Measurements from ENCODE around the gene DDX17. TPM values are rescaled to one million over a fixed set of nuclear protein-coding genes. Genes with fewer than 3 reads are reported as not detected.
A peak's percentile ranks its signal among the peaks of the same experiment; 100 is the strongest.

DDX17 gene
- total RNA-seq, result 333 and 445 TPM in 2 replicates

DNA sequence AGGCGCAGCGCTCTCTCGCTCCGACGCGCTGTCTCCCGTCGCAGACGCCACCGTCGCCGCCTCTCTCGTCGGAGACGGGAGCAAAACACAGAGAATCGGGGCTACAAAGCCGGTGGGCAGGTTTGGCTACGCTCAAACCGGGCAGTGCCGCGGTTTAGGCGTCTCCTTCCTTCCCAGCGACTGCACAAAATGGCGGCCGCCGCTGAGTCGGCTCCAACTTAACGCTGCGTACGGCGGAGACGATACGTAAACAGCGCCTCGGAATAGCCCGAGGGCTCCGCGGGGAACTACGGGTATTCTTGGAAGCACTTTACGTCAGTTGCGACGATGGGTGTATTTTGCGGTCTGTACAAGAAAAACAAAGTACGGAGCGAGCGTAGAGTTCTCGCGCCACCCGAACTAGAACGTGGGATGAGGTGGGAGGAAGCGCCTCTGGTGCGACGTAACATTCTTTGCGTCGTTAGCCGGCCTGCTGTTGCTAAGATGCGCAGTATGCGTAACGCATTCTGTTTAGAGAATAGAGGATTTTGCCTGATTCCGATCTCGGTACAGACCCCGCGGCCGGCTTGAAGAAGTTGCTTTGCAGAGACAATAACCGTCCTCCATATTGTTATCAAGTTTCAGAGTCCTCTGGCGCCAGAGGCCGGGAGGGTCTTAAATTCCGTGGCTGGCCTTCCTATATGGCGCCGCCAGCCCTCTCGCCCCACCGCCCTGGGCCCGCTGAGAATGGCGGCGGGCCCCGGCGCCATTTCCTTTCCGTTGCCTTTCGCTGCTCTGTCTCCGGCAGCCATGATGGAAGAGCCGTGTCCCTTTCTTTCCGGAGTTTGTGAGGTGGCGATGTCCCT is at the start of gene DDX17:
Gene DDX17, minus strand, starts transcription at position 194 of the 845 bp plus-strand sequence.
- Histone ChIP-seq H3K36me3 (ENCODE audit: control insufficient read depth, insufficient read depth, low read length) (no peaks in the 10 kb centered on the region), H3K4me3 (ENCODE audit: low read depth, low read length) (peak within 1 kb of the TSS; percentile 97), H3K27me3 (ENCODE audit: control insufficient read depth, insufficient read depth, low read length) (no peaks in the 10 kb centered on the region)
- peak; percentile 60 for DNase-seq (ENCODE audit: low read depth)
- TF ChIP-seq, protein P1, sequence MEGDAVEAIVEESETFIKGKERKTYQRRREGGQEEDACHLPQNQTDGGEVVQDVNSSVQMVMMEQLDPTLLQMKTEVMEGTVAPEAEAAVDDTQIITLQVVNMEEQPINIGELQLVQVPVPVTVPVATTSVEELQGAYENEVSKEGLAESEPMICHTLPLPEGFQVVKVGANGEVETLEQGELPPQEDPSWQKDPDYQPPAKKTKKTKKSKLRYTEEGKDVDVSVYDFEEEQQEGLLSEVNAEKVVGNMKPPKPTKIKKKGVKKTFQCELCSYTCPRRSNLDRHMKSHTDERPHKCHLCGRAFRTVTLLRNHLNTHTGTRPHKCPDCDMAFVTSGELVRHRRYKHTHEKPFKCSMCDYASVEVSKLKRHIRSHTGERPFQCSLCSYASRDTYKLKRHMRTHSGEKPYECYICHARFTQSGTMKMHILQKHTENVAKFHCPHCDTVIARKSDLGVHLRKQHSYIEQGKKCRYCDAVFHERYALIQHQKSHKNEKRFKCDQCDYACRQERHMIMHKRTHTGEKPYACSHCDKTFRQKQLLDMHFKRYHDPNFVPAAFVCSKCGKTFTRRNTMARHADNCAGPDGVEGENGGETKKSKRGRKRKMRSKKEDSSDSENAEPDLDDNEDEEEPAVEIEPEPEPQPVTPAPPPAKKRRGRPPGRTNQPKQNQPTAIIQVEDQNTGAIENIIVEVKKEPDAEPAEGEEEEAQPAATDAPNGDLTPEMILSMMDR (IDR thresholded peaks at IDR 0.05; ENCODE audit: insufficient read depth, low read length, poor library complexity, severe bottlenecking), result no peak

DNA sequence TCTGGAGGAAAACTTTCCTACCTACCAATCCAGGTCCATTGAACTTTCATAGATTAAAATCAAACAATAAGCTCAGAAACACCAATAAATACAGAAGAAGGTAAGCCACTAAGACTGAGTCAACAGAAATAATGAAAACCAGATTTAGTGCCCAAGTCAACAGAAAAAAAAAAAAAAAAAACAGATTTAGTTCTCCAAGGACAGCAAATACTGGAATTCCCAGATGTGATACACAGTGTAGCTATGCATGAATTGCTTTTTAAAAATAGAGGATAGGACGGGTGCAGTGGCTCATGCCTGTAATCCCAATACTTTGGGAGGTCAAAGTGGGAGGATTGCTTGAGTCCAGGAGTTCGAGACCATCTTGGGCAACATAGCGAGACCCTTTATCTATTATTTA is 48.2 kb upstream of the DDX17 start:
- H3K4me3 ChIP-seq (ENCODE audit: low read depth, low read length), result no peak overlapping the region
- H3K27me3 ChIP-seq (ENCODE audit: control insufficient read depth, insufficient read depth, low read length), result no peaks in the 10 kb centered on the region
- no peaks in the 10 kb centered on the region for H3K36me3 ChIP-seq (ENCODE audit: control insufficient read depth, insufficient read depth, low read length)
- TF ChIP-seq, protein P1 (IDR thresholded peaks at IDR 0.05; ENCODE audit: insufficient read depth, low read length, poor library complexity, severe bottlenecking), result no peak
- DNase-seq (ENCODE audit: low read depth), result no peak

DNA sequence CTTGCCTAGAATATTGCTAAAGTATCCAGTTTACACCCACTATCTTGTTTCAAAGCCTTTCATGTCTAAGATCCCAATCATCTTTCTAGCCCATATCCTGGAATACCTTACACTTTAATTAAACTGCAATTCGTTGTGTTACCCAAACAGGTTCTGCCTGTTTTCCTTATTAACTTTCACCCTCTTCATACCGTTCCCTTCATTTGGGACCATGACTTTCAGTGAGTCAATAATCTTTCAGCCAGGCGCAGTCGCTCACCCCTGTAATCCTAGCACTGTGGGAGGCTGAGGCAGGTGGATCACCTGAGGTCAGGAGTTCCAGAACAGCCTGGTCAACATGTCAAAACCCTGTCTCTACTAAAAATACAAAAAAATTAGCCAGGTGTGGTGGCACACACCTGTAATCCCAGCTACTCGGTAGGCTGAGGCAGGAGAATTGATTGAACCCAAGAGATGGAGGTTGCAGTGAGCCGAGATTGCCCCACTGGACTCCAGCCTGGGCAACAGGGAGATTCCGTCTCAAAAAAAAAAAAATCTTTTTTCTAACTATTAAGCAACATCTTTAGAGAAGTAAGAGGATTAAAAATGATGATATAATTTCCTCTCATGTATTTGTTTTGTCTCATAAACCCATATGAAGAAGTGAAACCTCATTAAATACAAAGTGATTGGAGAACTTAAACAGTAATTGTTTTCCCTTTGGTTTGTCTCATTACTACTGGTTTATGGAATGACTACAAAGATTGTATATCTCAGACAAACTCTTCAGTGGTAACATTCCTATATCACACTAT is 43.2 kb upstream of the DDX17 start:
- Histone ChIP-seq H3K36me3 (ENCODE audit: control insufficient read depth, insufficient read depth, low read length) (no peaks in the 10 kb centered on the region), H3K4me3 (ENCODE audit: low read depth, low read length) (no peak overlapping the region), H3K27me3 (ENCODE audit: control insufficient read depth, insufficient read depth, low read length) (no peaks in the 10 kb centered on the region)
- no peak for DNase-seq (ENCODE audit: low read depth)
- TF ChIP-seq, protein P1 (IDR thresholded peaks at IDR 0.05; ENCODE audit: insufficient read depth, low read length, poor library complexity, severe bottlenecking), result no peak

DNA sequence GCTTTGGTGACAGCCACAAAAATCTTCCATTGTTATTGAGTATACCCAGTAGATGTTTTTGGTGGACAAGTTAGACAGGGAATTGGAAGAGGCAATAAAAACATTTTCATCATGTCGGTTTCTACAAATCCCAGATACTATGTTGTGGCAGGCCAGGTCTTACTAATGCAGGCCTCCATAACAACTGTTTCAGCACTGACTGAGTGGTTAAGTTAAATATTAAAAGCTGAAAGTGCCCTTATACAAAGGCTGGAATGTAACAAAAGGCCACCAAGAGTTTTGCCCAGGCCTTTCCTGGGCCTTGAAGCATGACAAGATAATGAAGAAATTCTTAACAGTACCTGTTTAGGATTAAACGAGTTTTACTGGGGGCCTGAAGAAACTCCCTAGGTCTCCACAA is 34.6 kb upstream of the DDX17 start:
- TF ChIP-seq, protein P1 (IDR thresholded peaks at IDR 0.05; ENCODE audit: insufficient read depth, low read length, poor library complexity, severe bottlenecking), result no peak
- Histone ChIP-seq H3K36me3 (ENCODE audit: control insufficient read depth, insufficient read depth, low read length) (no peaks in the 10 kb centered on the region), H3K27me3 (ENCODE audit: control insufficient read depth, insufficient read depth, low read length) (no peaks in the 10 kb centered on the region), H3K4me3 (ENCODE audit: low read depth, low read length) (no peak overlapping the region)
- DNase-seq (ENCODE audit: low read depth), result peak; percentile 45

DNA sequence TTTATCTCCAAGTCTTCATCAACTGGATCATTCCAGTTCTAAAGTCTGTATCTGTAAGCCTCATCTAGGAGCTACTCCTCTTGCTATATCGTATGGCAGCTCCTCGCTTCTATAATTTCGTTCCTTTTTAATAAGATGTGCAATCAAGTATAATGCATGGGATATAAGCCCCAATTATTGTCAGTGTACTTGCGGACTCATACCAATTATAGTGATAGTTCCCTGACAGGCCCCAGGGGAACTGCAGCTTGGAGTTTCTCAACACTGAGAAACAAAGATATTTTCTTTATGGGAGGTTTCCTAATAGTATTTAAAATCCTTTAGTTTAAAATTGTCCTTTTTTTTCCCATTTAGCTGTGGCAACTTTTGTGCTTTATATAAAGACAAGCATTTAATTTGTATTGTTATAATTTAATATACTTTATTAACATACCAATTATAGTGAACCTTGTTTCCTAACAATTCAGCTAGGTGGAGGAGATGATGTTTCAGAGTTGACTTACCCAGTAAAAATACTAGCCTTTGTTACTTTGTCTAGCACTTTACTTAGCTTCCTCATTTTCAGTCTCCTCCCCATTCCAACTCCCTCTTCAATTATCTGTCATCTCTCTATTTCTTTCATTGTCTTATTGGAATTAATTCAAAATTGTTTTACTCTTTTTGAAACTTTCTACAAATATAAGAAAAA is 25.3 kb upstream of the DDX17 start:
- TF ChIP-seq, protein P1 (IDR thresholded peaks at IDR 0.05; ENCODE audit: insufficient read depth, low read length, poor library complexity, severe bottlenecking), result no peak
- no peak for DNase-seq (ENCODE audit: low read depth)
- Histone ChIP-seq H3K4me3 (ENCODE audit: low read depth, low read length) (no peak overlapping the region), H3K36me3 (ENCODE audit: control insufficient read depth, insufficient read depth, low read length) (no peaks in the 10 kb centered on the region), H3K27me3 (ENCODE audit: control insufficient read depth, insufficient read depth, low read length) (no peaks in the 10 kb centered on the region)

All from kidney epithelial cell (primary cell).